GM12892 (cell line): ENCODE data around the gene CPNE1.

Source experiments
- DNase-seq: peaks from one replicate; pipeline ENCODE4 v3.0.0; 2011; ENCODE audit not compliant: insufficient read length
- FAIRE-seq: peaks from 2 replicates; lab custom pipeline; 2011; peaks lifted over from hg19 to GRCh38; lab: Jason Lieb, UNC
- POLR2A ChIP-seq: IDR thresholded peaks from 2 replicates; pipeline ENCODE4 v1.6.1; 2011; ENCODE audit warnings: low read depth, low read length, control low read depth
- POLR2AphosphoS5 ChIP-seq: IDR thresholded peaks from 2 replicates; pipeline ENCODE4 v1.6.1; 2011; ENCODE audit warnings: low read depth, low read length, control low read depth
- TAF1 ChIP-seq: IDR thresholded peaks from 2 replicates; pipeline ENCODE4 v1.6.1; 2011; ENCODE audit warnings: low read depth, mild to moderate bottlenecking, control low read depth, low read length, borderline replicate concordance

CPNE1 gene

GRCh38 chr20:35625584-35626385, 38.9 kb downstream of the CPNE1 start:
- no peak for FAIRE-seq
- DNase-seq: no peak
- TF ChIP-seq POLR2AphosphoS5: no peak
- TF ChIP-seq POLR2A: no peak
- no peak for TF ChIP-seq TAF1

GRCh38 chr20:35621560-35621946, 43.1 kb downstream of the CPNE1 start:
- TF ChIP-seq POLR2AphosphoS5 (no peak), POLR2A (no peak), TAF1 (no peak)
- FAIRE-seq: no peak
- DNase-seq: no peak

- no peak for FAIRE-seq
- no peak for DNase-seq
- no peak for TF ChIP-seq POLR2A
- TF ChIP-seq POLR2AphosphoS5: no peak
- TF ChIP-seq TAF1: no peak
Observed at GRCh38 chr20:35620818-35621559, 43.7 kb downstream of the CPNE1 start.

GRCh38 chr20:35619196-35620095, 45.3 kb downstream of the CPNE1 start:
- FAIRE-seq (peak; percentile 85), DNase-seq (peak; percentile 72)
- TF ChIP-seq POLR2A (no peak), TAF1 (no peak), POLR2AphosphoS5 (no peak)

- no peak for DNase-seq
- no peak for TF ChIP-seq POLR2A
- TF ChIP-seq TAF1: no peak
- TF ChIP-seq POLR2AphosphoS5: no peak
- no peak for FAIRE-seq
Observed at GRCh38 chr20:35618263-35619131, 46.2 kb downstream of the CPNE1 start.

GRCh38 chr20:35617397-35618262, 47.1 kb downstream of the CPNE1 start:
- FAIRE-seq (peak; percentile 54), DNase-seq (no peak)
- TF ChIP-seq TAF1 (no peak), POLR2AphosphoS5 (no peak), POLR2A (no peak)

GRCh38 chr20:35616465-35617396, 48.0 kb downstream of the CPNE1 start:
- FAIRE-seq: peak; percentile 62
- no peak for TF ChIP-seq POLR2A
- TF ChIP-seq POLR2AphosphoS5: no peak
- TF ChIP-seq TAF1: no peak
- DNase-seq: peak; percentile 88

- FAIRE-seq (peak; percentile 98), DNase-seq (no peak)
- no peak for TF ChIP-seq TAF1
- TF ChIP-seq POLR2A: peak; percentile 60; the same call in 1 of the 2 replicates
Observed at GRCh38 chr20:35615667-35616464, 48.8 kb downstream of the CPNE1 start, which contains the start of gene SPAG4. SPAG4 (plus strand) TSS chr20:35615829; CDS start chr20:35616004, 175 bp downstream.
